ENCODE data around the gene PATZ1.

GRCh38 chr22:31354515-31354914 is 8.4 kb upstream of the PATZ1 start:
- TF ChIP-seq POLR2A (IDR thresholded peaks at IDR 0.05; ENCODE audit: low read depth, low read length) (no peak), CTCF (IDR thresholded peaks at IDR 0.05; ENCODE audit: extremely low read depth in 1 of 2, insufficient read depth in 1 of 2, low read depth in 1 of 2, low read length in 2 of 2) (no peak), GATA2 (IDR thresholded peaks at IDR 0.05; ENCODE audit: insufficient read depth, insufficient read length, low read depth, low read length) (no peak), POLR2AphosphoS5 (IDR thresholded peaks at IDR 0.05; ENCODE audit: insufficient read depth, low read depth, low read length) (no peak), FOS (IDR thresholded peaks at IDR 0.05; ENCODE audit: borderline replicate concordance, insufficient read depth, low read length) (no peak), MYC (IDR thresholded peaks at IDR 0.05; ENCODE audit: low read depth, low read length) (no peak)
